Karpas-422 (cell line): ENCODE results near the gene AJAP1. TPM values are rescaled to one million over a fixed set of nuclear protein-coding genes. Genes with fewer than 3 reads are reported as not detected.

Experiments used
- DNase-seq: peaks from one replicate; pipeline ENCODE4 v3.0.0-alpha.2; 2015
- H2AFZ ChIP-seq: fragments of 200-600 bp; sonication (generic); 2 replicates; pipeline ENCODE4 v1.6.1; 2014; ENCODE audit warnings: antibody characterized with exemption, low read length, mixed read lengths
- H3K27ac ChIP-seq: fragments of 200-600 bp; sonication (generic); 2 replicates; pipeline ENCODE4 v1.5.1; 2014; ENCODE audit warnings: mild to moderate bottlenecking, low read length, moderate library complexity
- H3K27me3 ChIP-seq: fragments of 200-600 bp; sonication (generic); 2 replicates; pipeline ENCODE4 v1.6.1; 2014; ENCODE audit warnings: low read length, mixed read lengths
- H3K36me3 ChIP-seq: fragments of 200-600 bp; sonication (generic); 2 replicates; pipeline ENCODE4 v1.6.1; 2014; ENCODE audit warnings: low read length, mixed read lengths; ENCODE audit not compliant: insufficient read depth
- H3K4me1 ChIP-seq: fragments of 200-600 bp; sonication (generic); 2 replicates; pipeline ENCODE4 v1.6.1; 2014; ENCODE audit warnings: mild to moderate bottlenecking, low read length, mixed read lengths
- H3K4me2 ChIP-seq: fragments of 200-600 bp; sonication (generic); 2 replicates; pipeline ENCODE4 v1.6.1; 2014; ENCODE audit warnings: low read length, low read depth, mild to moderate bottlenecking; ENCODE audit not compliant: poor library complexity, severe bottlenecking
- H3K4me3 ChIP-seq: fragments of 200-600 bp; sonication (generic); 2 replicates; pipeline ENCODE4 v1.5.1; 2014; ENCODE audit warnings: mild to moderate bottlenecking, antibody characterized with exemption, low read length, mixed read lengths
- H3K79me2 ChIP-seq: fragments of 200-600 bp; sonication (generic); 2 replicates; pipeline ENCODE4 v1.6.1; 2014; ENCODE audit warnings: mild to moderate bottlenecking, low read length, mixed read lengths
- H3K9ac ChIP-seq: fragments of 200-600 bp; sonication (generic); 2 replicates; pipeline ENCODE4 v1.6.0; 2014; ENCODE audit warnings: low read length
- H3K9me2 ChIP-seq: fragments of 200-600 bp; sonication (generic), shearing (Covaris generic); replicated peaks from 2 replicates; pipeline ENCODE4 v1.6.0; 2014; ENCODE audit warnings: mild to moderate bottlenecking, low read length, moderate library complexity; ENCODE audit not compliant: insufficient read depth
- H3K9me3 ChIP-seq: fragments of 300-700, 200-600 bp; sonication (generic); 2 replicates; pipeline ENCODE4 v1.6.1; 2014; ENCODE audit warnings: low read length, mixed read lengths
- H4K20me1 ChIP-seq: fragments of 200-600 bp; sonication (generic); 2 replicates; pipeline ENCODE4 v1.6.1; 2014; ENCODE audit warnings: mild to moderate bottlenecking, antibody characterized with exemption, low read length, low read depth; ENCODE audit not compliant: insufficient read depth
- total RNA-seq: library from RNA; depleted of rRNA; stranded (reverse); fragments of >200 nt; shearing (Covaris generic); gene quantifications from 2 replicates; pipeline ENCODE4 v1.2.3, GENCODE V29; 2014; ENCODE audit warnings: low replicate concordance

Gene AJAP1
- total RNA-seq, 1 experiment from 2014 or later: not detected

DNA sequence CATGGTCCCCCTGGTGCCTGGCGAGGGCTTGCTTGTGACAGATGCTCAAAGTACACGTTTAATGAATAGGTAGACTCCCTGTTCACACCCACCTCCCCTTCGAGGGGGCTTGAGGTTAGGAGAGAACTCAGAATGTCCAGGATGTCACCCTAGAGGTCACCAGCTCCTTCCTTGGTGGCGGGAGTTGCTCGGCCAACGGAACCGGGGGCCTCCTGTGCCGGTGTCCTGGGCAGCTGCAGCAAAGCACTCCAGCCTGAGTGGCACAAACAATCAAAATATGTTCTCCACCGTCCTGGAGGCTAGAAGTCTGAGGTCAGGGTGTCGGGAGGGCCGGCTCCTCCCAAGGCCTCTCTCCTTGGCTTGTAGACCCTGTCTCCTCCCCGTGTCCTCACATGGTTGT lies 71.0 kb downstream of the AJAP1 start:
- Histone ChIP-seq H3K27ac (no peak overlapping the region), H4K20me1 (no peaks in the 10 kb centered on the region), H3K9me2 (no peaks in the 10 kb centered on the region), H2AFZ (no peak overlapping the region), H3K36me3 (no peaks in the 10 kb centered on the region), H3K27me3 (no peaks in the 10 kb centered on the region), H3K79me2 (no peaks in the 10 kb centered on the region), H3K4me2 (no peak overlapping the region), H3K4me1 (peaks cover 6% of the 10 kb centered on the region), H3K4me3 (no peak overlapping the region), H3K9ac (no peak overlapping the region), H3K9me3 (no peaks in the 10 kb centered on the region)
- no peak for DNase-seq

DNA sequence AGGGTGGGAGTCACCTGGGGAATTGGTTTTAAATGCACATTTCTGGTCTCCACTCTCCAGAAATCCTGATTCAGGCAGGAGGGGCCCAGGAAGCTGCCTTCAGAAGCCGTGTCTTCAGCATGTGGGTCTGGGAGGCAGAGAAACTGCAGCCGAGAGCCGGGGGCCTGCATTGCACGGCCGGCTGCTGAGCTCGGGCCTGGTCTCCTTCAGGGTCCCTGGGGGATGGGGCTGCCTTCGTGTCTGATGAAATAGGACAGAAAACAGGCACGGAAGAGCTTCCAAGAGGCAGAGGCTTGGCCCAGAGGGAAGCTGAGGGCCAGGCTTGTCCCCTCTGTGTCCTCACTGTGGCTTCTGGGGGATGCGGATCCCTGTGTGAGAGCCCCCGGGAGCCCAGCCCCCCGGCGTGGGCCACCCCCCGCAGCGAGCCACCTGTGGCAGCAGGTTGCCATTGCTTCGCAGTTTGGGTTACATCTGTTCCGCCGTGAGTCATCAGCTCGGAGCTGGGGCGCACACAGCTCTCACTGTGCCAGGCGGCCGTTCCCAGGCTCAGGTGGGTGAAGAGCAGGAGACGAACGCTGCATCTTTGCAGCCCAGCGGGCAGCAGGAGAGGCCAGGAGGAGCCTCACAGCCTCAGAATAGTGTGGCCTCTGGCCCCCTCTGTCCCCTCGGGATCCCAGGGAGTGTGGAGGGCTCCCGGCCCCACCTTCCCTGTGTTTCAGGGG lies 72.4 kb downstream of the AJAP1 start:
- Histone ChIP-seq H3K9me2 (no peaks in the 10 kb centered on the region), H3K27ac (no peak overlapping the region), H3K27me3 (no peaks in the 10 kb centered on the region), H4K20me1 (no peaks in the 10 kb centered on the region), H3K4me1 (peaks cover 6% of the 10 kb centered on the region), H3K79me2 (no peaks in the 10 kb centered on the region), H2AFZ (no peak overlapping the region), H3K36me3 (no peaks in the 10 kb centered on the region), H3K9me3 (no peaks in the 10 kb centered on the region), H3K4me2 (no peak overlapping the region), H3K4me3 (no peak overlapping the region), H3K9ac (no peak overlapping the region)
- DNase-seq: no peak

DNA sequence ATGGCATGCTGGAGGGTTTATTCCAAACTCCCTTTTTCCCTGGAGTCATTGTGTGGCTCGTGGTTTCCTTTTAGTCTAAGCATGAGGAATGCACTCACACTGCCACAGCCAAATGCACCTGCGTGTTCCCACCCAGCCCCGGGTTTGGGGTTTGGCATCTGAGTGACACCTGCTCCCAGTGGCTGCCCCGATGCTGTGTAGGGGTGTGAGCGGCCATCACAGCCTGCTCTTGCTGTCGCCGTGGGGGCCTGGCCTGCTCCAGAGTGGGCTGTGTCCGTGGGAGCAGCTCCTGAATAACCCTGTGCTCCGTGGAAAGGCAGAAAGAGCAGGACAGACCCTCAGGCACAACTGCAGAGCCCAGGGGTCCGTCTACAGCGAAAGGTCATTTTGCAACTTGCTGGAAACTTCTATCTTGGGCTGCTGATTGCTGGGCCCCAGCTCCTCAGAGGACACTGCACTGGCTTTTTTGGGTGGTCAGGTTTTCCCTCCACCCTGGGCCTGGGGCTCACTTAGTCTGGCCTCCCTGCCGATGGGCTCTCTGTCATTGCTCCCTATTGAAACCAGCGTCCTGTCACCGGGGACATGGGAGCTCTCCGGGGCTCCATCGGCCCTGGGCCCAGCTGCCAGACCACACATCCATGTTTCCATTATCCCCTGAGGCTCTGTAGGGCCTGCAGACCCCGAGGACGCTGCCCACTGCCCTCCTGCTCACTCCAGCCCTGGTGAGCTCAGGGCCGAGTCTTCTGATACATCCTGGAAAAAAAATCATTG lies 74.1 kb downstream of the AJAP1 start:
- no peaks in the 10 kb centered on the region for H4K20me1 ChIP-seq
- H3K4me1 ChIP-seq: peaks cover 6% of the 10 kb centered on the region
- no peak overlapping the region for H3K4me3 ChIP-seq

DNA sequence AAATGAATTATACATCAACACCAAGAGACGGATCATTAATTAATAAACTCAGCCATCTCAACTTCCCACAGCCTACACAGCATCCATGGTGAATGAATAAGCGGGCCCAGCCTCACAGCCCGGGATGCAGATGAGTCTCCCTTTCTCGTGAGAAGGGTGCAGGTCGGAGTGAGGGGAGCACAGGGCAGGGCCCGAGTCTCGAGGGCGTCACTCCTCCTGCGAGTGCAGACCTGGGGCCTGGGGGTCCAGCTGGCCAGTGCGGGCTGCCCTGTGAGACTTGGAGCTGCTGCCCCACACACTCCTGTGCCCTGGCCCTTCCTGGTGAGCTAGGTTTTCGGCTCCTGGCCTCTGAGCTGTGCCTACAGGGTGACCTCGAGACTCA lies 74.7 kb downstream of the AJAP1 start:
- Histone ChIP-seq H4K20me1 (no peaks in the 10 kb centered on the region), H3K4me1 (peaks cover 6% of the 10 kb centered on the region), H3K9ac (no peak overlapping the region), H3K9me2 (no peaks in the 10 kb centered on the region), H3K9me3 (no peaks in the 10 kb centered on the region), H3K36me3 (no peaks in the 10 kb centered on the region), H3K4me3 (no peak overlapping the region), H3K4me2 (no peak overlapping the region), H3K27ac (no peak overlapping the region), H3K79me2 (no peaks in the 10 kb centered on the region), H2AFZ (no peak overlapping the region), H3K27me3 (no peaks in the 10 kb centered on the region)
- DNase-seq: no peak

More for the DNA sequence above, 74.1 kb downstream of the AJAP1 start:
- H3K9me2 ChIP-seq: no peaks in the 10 kb centered on the region
- no peak for DNase-seq
- no peaks in the 10 kb centered on the region for H3K79me2 ChIP-seq
- no peak overlapping the region for H3K27ac ChIP-seq
- no peaks in the 10 kb centered on the region for H3K27me3 ChIP-seq
- H3K9me3 ChIP-seq: no peaks in the 10 kb centered on the region
- no peak overlapping the region for H3K9ac ChIP-seq
- H2AFZ ChIP-seq: no peak overlapping the region
- H3K36me3 ChIP-seq: no peaks in the 10 kb centered on the region
- no peak overlapping the region for H3K4me2 ChIP-seq

DNA sequence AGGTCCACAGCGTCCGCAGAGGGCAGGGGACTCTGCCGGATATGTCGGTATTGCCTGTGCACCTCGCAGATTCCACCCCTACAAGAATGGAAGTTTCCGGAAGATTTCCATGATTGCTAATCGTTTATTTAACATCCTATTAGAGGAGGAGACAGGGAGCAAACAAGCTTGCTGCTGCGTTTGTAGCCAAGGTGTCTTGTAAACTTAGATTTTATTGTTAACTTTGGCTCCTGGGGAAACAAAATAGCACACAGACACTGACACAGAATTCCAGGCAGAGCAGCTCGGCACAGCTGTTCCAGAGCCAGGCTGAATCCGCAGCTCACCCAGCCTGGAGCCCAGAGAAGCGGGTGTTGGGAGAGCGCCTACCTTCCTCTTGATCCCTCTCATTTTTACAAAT lies 75.7 kb downstream of the AJAP1 start:
- no peaks in the 10 kb centered on the region for H3K27me3 ChIP-seq
- no peaks in the 10 kb centered on the region for H3K9me3 ChIP-seq
- H3K4me3 ChIP-seq: no peak overlapping the region
- no peak for DNase-seq
- H3K27ac ChIP-seq: no peak overlapping the region
- no peaks in the 10 kb centered on the region for H3K36me3 ChIP-seq
- H3K4me2 ChIP-seq: no peak overlapping the region
- H3K9ac ChIP-seq: no peak overlapping the region
- peaks cover 2% of the 10 kb centered on the region for H3K4me1 ChIP-seq
- no peaks in the 10 kb centered on the region for H3K79me2 ChIP-seq
- no peaks in the 10 kb centered on the region for H4K20me1 ChIP-seq
- no peaks in the 10 kb centered on the region for H3K9me2 ChIP-seq
- no peak overlapping the region for H2AFZ ChIP-seq

DNA sequence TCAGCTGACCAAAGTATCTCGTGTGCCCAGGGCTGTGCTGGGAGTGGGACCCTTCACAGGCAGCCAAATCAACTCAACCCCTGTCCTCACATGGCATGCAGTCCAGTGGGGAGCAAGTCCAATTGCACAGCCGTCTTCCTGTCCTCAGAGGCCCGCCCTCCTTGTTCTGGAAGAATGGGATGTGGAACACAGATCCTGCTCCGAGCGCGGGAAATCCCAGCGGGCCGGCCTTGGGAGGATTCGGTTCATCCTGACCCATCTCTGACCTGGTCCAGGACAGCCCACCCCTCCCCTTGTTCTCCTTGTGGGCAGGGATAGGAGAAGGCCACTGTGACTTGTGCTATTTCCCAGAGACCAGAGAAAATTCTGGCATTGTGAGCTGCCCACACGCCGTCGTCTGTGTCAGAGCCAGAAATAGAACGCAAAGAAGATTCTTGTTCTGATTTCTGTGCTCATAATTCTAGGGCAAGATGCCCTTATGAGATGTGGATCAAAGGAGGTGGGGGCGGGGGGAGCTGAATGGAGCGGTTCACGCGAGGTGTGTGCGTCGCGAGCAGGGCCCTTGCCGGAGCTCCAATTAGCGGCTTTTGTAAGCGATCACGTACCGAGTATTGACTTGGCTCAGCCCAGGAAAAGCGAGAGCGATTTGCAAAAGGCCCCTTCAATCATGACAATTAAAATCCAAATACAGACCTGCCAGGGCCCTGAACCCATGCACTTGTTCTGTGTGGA lies 79.2 kb downstream of the AJAP1 start:
- no peaks in the 10 kb centered on the region for H3K79me2 ChIP-seq
- H3K27me3 ChIP-seq: peaks cover 5% of the 10 kb centered on the region; the same call in 1 of the 2 replicates
- no peak overlapping the region for H3K9ac ChIP-seq
- H3K27ac ChIP-seq: no peak overlapping the region
- no peaks in the 10 kb centered on the region for H3K36me3 ChIP-seq
- no peak overlapping the region for H3K4me2 ChIP-seq
- DNase-seq: no peak
- H3K9me2 ChIP-seq: no peaks in the 10 kb centered on the region
- H3K4me3 ChIP-seq: no peak overlapping the region
- no peaks in the 10 kb centered on the region for H4K20me1 ChIP-seq
- peaks cover 5% of the 10 kb centered on the region; the same call in 1 of the 2 replicates for H3K9me3 ChIP-seq
- H3K4me1 ChIP-seq: peaks cover 8% of the 10 kb centered on the region
- H2AFZ ChIP-seq: no peak overlapping the region

DNA sequence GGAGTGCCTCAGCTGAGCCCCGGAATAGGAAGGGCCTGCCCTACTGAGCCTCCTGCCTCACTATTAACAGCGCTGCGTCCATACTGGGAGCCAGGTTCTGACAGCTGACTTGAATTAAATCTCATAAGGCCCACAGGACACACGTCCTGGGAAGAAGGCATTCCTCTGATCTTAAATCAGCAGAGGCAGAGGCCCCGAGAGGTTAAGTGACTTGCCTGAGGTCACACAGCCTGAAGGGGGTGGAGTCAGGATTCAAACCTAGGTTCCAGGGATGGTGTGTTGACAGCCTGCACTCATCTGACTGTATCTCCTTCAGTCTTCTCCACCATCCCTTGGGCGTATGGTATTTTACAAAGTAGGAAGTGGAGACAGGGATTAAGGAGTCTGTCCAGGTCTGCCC lies 79.8 kb downstream of the AJAP1 start:
- H3K4me2 ChIP-seq: no peak overlapping the region
- H3K27me3 ChIP-seq: peaks cover 5% of the 10 kb centered on the region; the same call in 1 of the 2 replicates
- H3K4me1 ChIP-seq: peaks cover 9% of the 10 kb centered on the region
- no peaks in the 10 kb centered on the region for H3K79me2 ChIP-seq
- H3K9ac ChIP-seq: no peak overlapping the region
- H3K27ac ChIP-seq: no peak overlapping the region
- H3K36me3 ChIP-seq: no peaks in the 10 kb centered on the region
- H3K4me3 ChIP-seq: no peak overlapping the region
- H3K9me2 ChIP-seq: no peaks in the 10 kb centered on the region
- H3K9me3 ChIP-seq: peaks cover 5% of the 10 kb centered on the region; the same call in 1 of the 2 replicates
- no peak overlapping the region for H2AFZ ChIP-seq
- H4K20me1 ChIP-seq: no peaks in the 10 kb centered on the region
- no peak for DNase-seq

DNA sequence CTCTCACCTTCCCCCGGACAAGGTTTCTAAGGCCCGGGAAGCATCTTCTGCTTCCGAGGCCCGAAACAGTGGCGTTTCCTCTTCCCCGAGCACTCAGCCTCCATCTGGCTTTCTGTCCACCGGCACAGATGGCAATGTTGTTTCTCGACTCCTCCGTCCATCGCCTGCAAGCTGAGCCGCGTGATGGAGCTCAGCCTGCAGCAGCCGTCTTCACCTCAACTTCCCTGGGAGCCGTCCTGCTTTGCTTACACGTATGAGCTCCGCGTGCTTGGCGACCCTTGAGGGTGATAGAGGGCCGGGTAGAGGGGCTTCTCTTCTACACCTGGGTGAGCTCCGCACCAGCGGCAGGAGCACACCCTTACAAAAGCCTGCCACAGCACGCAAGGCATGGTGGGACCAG lies 80.4 kb downstream of the AJAP1 start:
- Histone ChIP-seq H3K4me3 (no peak overlapping the region), H4K20me1 (no peaks in the 10 kb centered on the region), H3K9me2 (no peaks in the 10 kb centered on the region), H3K9ac (no peak overlapping the region), H2AFZ (no peak overlapping the region), H3K27ac (no peak overlapping the region), H3K4me1 (peaks cover 14% of the 10 kb centered on the region), H3K4me2 (no peak overlapping the region), H3K36me3 (no peaks in the 10 kb centered on the region), H3K27me3 (peaks cover 5% of the 10 kb centered on the region; the same call in 1 of the 2 replicates), H3K9me3 (peaks cover 5% of the 10 kb centered on the region; the same call in 1 of the 2 replicates), H3K79me2 (no peaks in the 10 kb centered on the region)
- DNase-seq: no peak
